ENCODE measurements around the gene RSPH4A. TPM values are rescaled to one million over a fixed set of nuclear protein-coding genes. Genes with fewer than 3 reads are reported as not detected.

Gene RSPH4A
- total RNA-seq, 6 donors from 2014 or later, result 1.2 to 28.7 (median 4.7) TPM

- Histone ChIP-seq H3K4me1 (peaks cover 23 to 36% (median 25%) of the 10 kb centered on the region in 4 donors), H3K27ac (peak overlapping the region; percentile 89 to 94 (median 92)), H3K4me3 (peak overlapping the region; percentile 59 to 90 (median 79)), H3K36me3 (peaks cover 0 to 17% (median 3%) of the 10 kb centered on the region in 4 donors), H3K27me3 (no peaks in the 10 kb centered on the region), H3K9me3 (no peaks in the 10 kb centered on the region)
- TF ChIP-seq POLR2AphosphoS5 (IDR thresholded peaks at IDR 0.05) (no peak), CTCF (IDR thresholded peaks at IDR 0.05) (no peak), POLR2A (IDR thresholded peaks at IDR 0.05) (no peak)
- ATAC-seq (ENCODE audit: low FRiP score in 2 of 2) (peak in 1 of 2 donors; percentile 69), DNase-seq (no peak)
- 0% methylated on average over 5 to 12 of the region's 12 CpGs for WGBS, 2 donors
Observed at GRCh38 chr6:116571683-116572000, 44.6 kb upstream of the RSPH4A start.

DNA sequence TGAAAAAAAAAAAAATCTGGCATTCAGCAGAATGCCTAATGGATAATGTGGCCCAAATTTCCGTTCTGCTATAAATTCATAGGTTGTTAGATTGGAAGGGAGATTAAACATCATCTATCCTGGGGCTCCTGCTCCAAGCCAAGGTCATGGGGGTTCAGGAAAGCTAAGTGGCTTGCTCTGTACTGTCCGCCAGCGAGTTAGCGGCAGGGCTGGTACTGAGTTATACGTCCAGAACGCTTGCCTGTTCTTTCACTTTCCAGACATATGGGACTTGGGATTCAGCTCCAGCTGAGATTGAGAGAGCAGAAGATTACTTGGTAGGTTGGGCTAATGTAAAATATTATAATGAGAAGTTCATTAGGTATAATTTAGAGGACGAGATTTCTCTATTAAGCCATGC is 44.1 kb upstream of the RSPH4A start:
- Histone ChIP-seq H3K4me1 (peaks cover 23 to 36% (median 25%) of the 10 kb centered on the region in 4 donors), H3K27me3 (no peaks in the 10 kb centered on the region), H3K27ac (peak overlapping the region; percentile 89 to 94 (median 92)), H3K36me3 (peaks cover 0 to 20% (median 3%) of the 10 kb centered on the region in 4 donors), H3K4me3 (peak overlapping the region; percentile 59 to 90 (median 79)), H3K9me3 (no peaks in the 10 kb centered on the region)
- peak in 1 of 2 donors; percentile 40 for ATAC-seq (ENCODE audit: low FRiP score in 2 of 2)
- peak in 1 of 2 donors; percentile 57 for DNase-seq
- TF ChIP-seq CTCF (IDR thresholded peaks at IDR 0.05), result no peak
- no peak for TF ChIP-seq POLR2AphosphoS5 (IDR thresholded peaks at IDR 0.05)
- TF ChIP-seq EP300 (IDR thresholded peaks at IDR 0.05), result no peak
- TF ChIP-seq POLR2A (IDR thresholded peaks at IDR 0.05), result no peak
- 4 to 7% methylated on average over 7 of the region's 7 CpGs for WGBS, 2 donors

GRCh38 chr6:116575227-116575626 is 41.1 kb upstream of the RSPH4A start:
- Histone ChIP-seq H3K9me3 (no peaks in the 10 kb centered on the region), H3K4me3 (no peak overlapping the region), H3K36me3 (peaks cover 0 to 23% (median 3%) of the 10 kb centered on the region in 4 donors), H3K27ac (no peak overlapping the region), H3K27me3 (no peaks in the 10 kb centered on the region), H3K4me1 (peaks cover 13 to 31% (median 22%) of the 10 kb centered on the region in 4 donors)
- DNase-seq (no peak), ATAC-seq (ENCODE audit: low FRiP score in 2 of 2) (no peak)
- TF ChIP-seq POLR2A (IDR thresholded peaks at IDR 0.05) (no peak), POLR2AphosphoS5 (IDR thresholded peaks at IDR 0.05) (no peak), EP300 (IDR thresholded peaks at IDR 0.05) (no peak), CTCF (IDR thresholded peaks at IDR 0.05) (no peak)
- WGBS, 2 donors, result 97 to 100% methylated on average over 2 of the region's 2 CpGs

DNA sequence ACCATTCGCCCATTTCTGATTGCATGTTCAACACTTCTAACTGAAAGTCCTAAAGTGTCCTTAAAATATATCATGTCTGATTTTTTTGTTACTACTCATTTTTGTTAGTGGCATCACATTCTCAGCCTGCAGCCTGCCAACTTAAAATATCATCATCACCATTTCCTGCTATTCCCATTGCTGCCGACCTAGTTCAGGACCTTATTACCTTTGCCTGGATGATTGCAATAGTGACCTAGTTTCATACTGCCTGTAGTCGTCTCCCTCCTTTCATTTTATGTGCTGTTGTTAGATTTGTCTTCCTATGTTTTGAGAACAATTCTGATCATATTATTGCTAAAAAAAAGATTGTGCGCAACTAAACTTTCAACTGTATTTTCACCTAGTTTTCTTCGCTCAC is 38.8 kb upstream of the RSPH4A start:
- Histone ChIP-seq H3K27ac (no peak overlapping the region), H3K27me3 (no peaks in the 10 kb centered on the region), H3K4me1 (peaks cover 10 to 26% (median 16%) of the 10 kb centered on the region in 4 donors), H3K36me3 (peaks cover 0 to 38% (median 3%) of the 10 kb centered on the region in 4 donors), H3K4me3 (no peak overlapping the region), H3K9me3 (no peaks in the 10 kb centered on the region)
- no peak for TF ChIP-seq CTCF (IDR thresholded peaks at IDR 0.05)
- 85 to 91% methylated on average over 5 of the region's 5 CpGs for WGBS, 2 donors
- ATAC-seq (ENCODE audit: low FRiP score in 2 of 2) (no peak), DNase-seq (no peak)

- Histone ChIP-seq H3K4me3 (no peak overlapping the region), H3K4me1 (peaks cover 1 to 17% (median 7%) of the 10 kb centered on the region in 4 donors), H3K36me3 (peaks cover 0 to 44% (median 3%) of the 10 kb centered on the region in 4 donors), H3K9me3 (no peaks in the 10 kb centered on the region), H3K27ac (no peak overlapping the region), H3K27me3 (no peaks in the 10 kb centered on the region)
- no peak for ATAC-seq (ENCODE audit: low FRiP score in 2 of 2)
- DNase-seq, result no peak
- TF ChIP-seq EP300 (IDR thresholded peaks at IDR 0.05) (no peak), POLR2A (IDR thresholded peaks at IDR 0.05) (no peak), CTCF (IDR thresholded peaks at IDR 0.05) (no peak), POLR2AphosphoS5 (IDR thresholded peaks at IDR 0.05) (no peak)
Observed at GRCh38 chr6:116578335-116578734, 37.9 kb upstream of the RSPH4A start.

All from upper lobe of left lung (tissue), 6 donors.